A673 (cell line): Measurements from ENCODE around the gene CXCL8. TPM values are rescaled to one million over a fixed set of nuclear protein-coding genes. Genes with fewer than 3 reads are reported as not detected.

ENCODE experiments used
- BruUV-seq: library from RNA; stranded (reverse); fragments of 400-500 nt; replicated peaks from 2 replicates; lab custom pipeline; 2021; lab: Mats Ljungman, UMichigan
- CTCF ChIA-PET: fragments of 300-600 bp; sonication (Branson Sonifier 250); formaldehyde crosslinking; loops from one replicate; lab custom pipeline; 2022; ENCODE audit warnings: antibody characterized with exemption; lab: Charles Lee
- POLR2A ChIA-PET: fragments of 300-600 bp; sonication (Branson Sonifier 250); formaldehyde crosslinking; loops from one replicate; lab custom pipeline; 2022; ENCODE audit warnings: antibody characterized with exemption; ENCODE audit not compliant: low non-redundant PET; lab: Charles Lee
- DNase-seq: peaks from one replicate; pipeline ENCODE4 v3.0.0-alpha.2; 2015; ENCODE audit warnings: low spot score
- H3K27ac ChIP-seq: fragments of 200-600 bp; sonication (generic); 2 replicates; pipeline ENCODE4 v1.5.1; 2016; ENCODE audit warnings: mixed run types, low read depth, mild to moderate bottlenecking, mixed read lengths, antibody characterized with exemption, low read length; ENCODE audit not compliant: poor library complexity, severe bottlenecking
- H3K27me3 ChIP-seq: fragments of 200-600 bp; sonication (generic); replicated peaks from 2 replicates; pipeline ENCODE4 v1.6.1; 2017; ENCODE audit warnings: mixed run types, low read depth, mild to moderate bottlenecking, mixed read lengths, antibody characterized with exemption, low read length; ENCODE audit not compliant: insufficient read depth, poor library complexity
- H3K36me3 ChIP-seq: fragments of 200-600 bp; sonication (generic); 2 replicates; pipeline ENCODE4 v1.6.1; 2016; ENCODE audit warnings: mixed run types, mild to moderate bottlenecking, mixed read lengths, antibody characterized with exemption, low read length; ENCODE audit not compliant: insufficient read depth, poor library complexity, severe bottlenecking
- H3K4me1 ChIP-seq: fragments of 200-600 bp; sonication (generic); 2 replicates; pipeline ENCODE4 v1.6.1; 2017; ENCODE audit warnings: mixed run types, mild to moderate bottlenecking, mixed read lengths, antibody characterized with exemption, low read length; ENCODE audit not compliant: insufficient read depth, poor library complexity, severe bottlenecking
- H3K4me3 ChIP-seq: fragments of 200-600 bp; sonication (generic); 2 replicates; pipeline ENCODE4 v1.5.1; 2016; ENCODE audit warnings: low read depth, mixed run types, mild to moderate bottlenecking, mixed read lengths, low read length; ENCODE audit not compliant: poor library complexity, severe bottlenecking
- H3K9me3 ChIP-seq: fragments of 200-600 bp; sonication (generic); 2 replicates; pipeline ENCODE4 v1.6.1; 2016; ENCODE audit warnings: mixed run types, low read depth, mild to moderate bottlenecking, mixed read lengths, antibody characterized with exemption, low read length; ENCODE audit not compliant: poor library complexity, severe bottlenecking
- EZH2 ChIP-seq: fragments of 200-600 bp; sonication (generic); IDR thresholded peaks from 2 replicates; pipeline ENCODE4 v1.6.1; 2017; ENCODE audit warnings: borderline replicate concordance, low read depth, mild to moderate bottlenecking, mixed read lengths, antibody characterized with exemption, low read length; ENCODE audit not compliant: poor library complexity, severe bottlenecking
- intact Hi-C: fragments of 100-400 bp; cut with micrococcal nuclease; formaldehyde crosslinking; loops from one replicate; pipeline ENCODE4 v1.10.0; 2022; ENCODE audit not compliant: unreplicated experiment
- total RNA-seq: library from RNA; stranded (reverse); gene quantifications from 2 replicates; pipeline ENCODE4 v1.2.3, GENCODE V29; 2021
- TF ChIP-seq, protein P1 (sequence below): fragments of 300-800, 200-600 bp; sonication (generic); conservative IDR thresholded peaks from 2 replicates; pipeline ENCODE4 v1.5.1; 2017; ENCODE audit warnings: low read depth, mild to moderate bottlenecking, antibody characterized with exemption, low read length, moderate library complexity, mixed read lengths

CXCL8 gene
- total RNA-seq, 1 experiment from 2014 or later: 2.7 TPM

DNA sequence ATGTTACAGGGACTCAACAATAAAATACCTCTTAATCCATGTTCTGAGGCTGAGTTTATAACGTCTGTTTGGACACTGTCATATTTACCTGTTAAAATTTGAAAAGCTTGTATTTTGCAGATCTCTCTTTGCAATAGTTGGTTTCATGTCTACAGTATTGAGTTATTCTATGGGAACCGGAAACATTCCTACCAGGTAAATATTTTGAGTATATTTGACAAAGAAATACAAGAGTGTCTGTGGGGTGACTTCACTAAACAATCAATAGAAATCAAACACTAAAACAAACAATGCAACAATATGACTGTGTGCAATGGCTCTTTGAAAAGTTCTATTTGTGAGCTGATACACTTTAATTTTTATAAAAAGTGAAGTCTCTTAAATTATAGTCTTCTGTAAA is 47.7 kb upstream of the CXCL8 start:
- TF ChIP-seq EZH2: no peak
- TF ChIP-seq, protein P1, sequence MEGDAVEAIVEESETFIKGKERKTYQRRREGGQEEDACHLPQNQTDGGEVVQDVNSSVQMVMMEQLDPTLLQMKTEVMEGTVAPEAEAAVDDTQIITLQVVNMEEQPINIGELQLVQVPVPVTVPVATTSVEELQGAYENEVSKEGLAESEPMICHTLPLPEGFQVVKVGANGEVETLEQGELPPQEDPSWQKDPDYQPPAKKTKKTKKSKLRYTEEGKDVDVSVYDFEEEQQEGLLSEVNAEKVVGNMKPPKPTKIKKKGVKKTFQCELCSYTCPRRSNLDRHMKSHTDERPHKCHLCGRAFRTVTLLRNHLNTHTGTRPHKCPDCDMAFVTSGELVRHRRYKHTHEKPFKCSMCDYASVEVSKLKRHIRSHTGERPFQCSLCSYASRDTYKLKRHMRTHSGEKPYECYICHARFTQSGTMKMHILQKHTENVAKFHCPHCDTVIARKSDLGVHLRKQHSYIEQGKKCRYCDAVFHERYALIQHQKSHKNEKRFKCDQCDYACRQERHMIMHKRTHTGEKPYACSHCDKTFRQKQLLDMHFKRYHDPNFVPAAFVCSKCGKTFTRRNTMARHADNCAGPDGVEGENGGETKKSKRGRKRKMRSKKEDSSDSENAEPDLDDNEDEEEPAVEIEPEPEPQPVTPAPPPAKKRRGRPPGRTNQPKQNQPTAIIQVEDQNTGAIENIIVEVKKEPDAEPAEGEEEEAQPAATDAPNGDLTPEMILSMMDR: no peak
- Histone ChIP-seq H3K9me3 (no peaks in the 10 kb centered on the region), H3K4me3 (no peak overlapping the region), H3K4me1 (peaks cover 3% of the 10 kb centered on the region), H3K36me3 (no peaks in the 10 kb centered on the region), H3K27ac (no peak overlapping the region), H3K27me3 (no peaks in the 10 kb centered on the region)
- CTCF ChIA-PET: no interaction called here
- POLR2A ChIA-PET: no interaction called here
- intact Hi-C loops: no loop called here
- no TSS peak for BruUV-seq
- DNase-seq: no peak

DNA sequence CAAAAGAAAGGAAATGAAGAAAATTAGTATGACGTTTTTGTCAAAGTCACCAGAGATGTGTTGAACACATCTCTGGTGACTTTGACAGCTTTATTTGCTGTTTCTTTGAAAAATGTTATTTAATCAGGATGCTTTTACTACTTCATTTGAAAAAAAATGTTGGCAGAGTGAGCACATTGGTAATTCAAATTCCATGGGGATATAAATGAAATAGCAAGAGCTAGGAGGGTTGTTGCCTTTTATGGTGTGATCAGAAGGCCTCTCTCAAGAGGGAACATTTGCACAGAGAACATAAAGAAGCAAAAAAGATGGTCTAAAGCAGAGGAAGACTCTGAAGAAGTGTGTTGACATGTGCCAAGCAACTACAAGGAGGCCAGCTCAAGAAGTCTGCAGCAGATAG is 46.6 kb upstream of the CXCL8 start:
- intact Hi-C loops: no loop called here
- Histone ChIP-seq H3K9me3 (no peaks in the 10 kb centered on the region), H3K27ac (no peak overlapping the region), H3K27me3 (no peaks in the 10 kb centered on the region), H3K4me1 (peaks cover 3% of the 10 kb centered on the region), H3K4me3 (no peak overlapping the region), H3K36me3 (no peaks in the 10 kb centered on the region)
- ChIA-PET POLR2A (no interaction called here), CTCF (no interaction called here)
- TF ChIP-seq EZH2: no peak
- TF ChIP-seq, protein P1: no peak
- no TSS peak for BruUV-seq
- no peak for DNase-seq

DNA sequence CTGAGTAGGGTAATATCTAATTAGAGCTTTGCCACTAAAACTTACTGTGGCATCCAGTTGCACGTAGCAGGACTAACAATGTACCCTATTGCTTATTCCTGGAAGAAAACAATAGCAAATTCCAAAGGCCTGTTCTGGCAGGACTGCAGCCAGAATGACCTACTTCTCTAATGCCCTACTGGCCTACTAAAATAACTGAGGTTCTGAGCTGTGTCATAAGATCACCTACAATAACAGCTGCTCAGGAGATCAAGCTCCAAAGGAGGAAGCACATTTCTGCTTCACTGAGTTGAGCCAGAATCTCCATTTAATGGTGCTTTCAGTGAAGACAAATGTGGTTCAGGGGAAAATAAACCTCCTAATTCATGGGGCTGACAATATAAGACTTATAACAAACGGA is 42.2 kb upstream of the CXCL8 start:
- no peaks in the 10 kb centered on the region for H3K9me3 ChIP-seq
- no peaks in the 10 kb centered on the region for H3K27me3 ChIP-seq
- no peak overlapping the region for H3K4me3 ChIP-seq
- peaks cover 3% of the 10 kb centered on the region for H3K4me1 ChIP-seq
- intact Hi-C loops: no loop called here
- ChIA-PET POLR2A (no interaction called here), CTCF (no interaction called here)
- H3K27ac ChIP-seq: no peak overlapping the region
- no peaks in the 10 kb centered on the region for H3K36me3 ChIP-seq
- no peak for DNase-seq
- no TSS peak for BruUV-seq
- no peak for TF ChIP-seq EZH2
- TF ChIP-seq, protein P1: no peak
